ENCODE results near the gene ABCF2. TPM values are rescaled to one million over a fixed set of nuclear protein-coding genes. Genes with fewer than 3 reads are reported as not detected.

ABCF2 gene
- 26.1 TPM for total RNA-seq
- 18.9 TPM for polyA plus RNA-seq
- long read RNA-seq, donor 1: 0 reads
- long read RNA-seq, donor 2: 0 reads
- long read RNA-seq, donor 3, transcript ABCF2-201 (15 exons, 3,546 nt): major isoform, 9 of 9 reads
- long read RNA-seq, donor 3, partial matches to known transcripts: 0 of 9 reads
- long read RNA-seq, donor 3, other reads (novel, unspliced or antisense): 0 of 9 reads
- long read RNA-seq, donor 4, partial matches to known transcripts: 0 of 4 reads
- long read RNA-seq, donor 4, other reads (novel, unspliced or antisense): 0 of 4 reads
- long read RNA-seq, donor 5, partial matches to known transcripts: 0 of 4 reads
- long read RNA-seq, donor 5, other reads (novel, unspliced or antisense): 0 of 4 reads
- long read RNA-seq, donor 6, transcript ABCF2-201 (15 exons, 3,546 nt): major isoform, 6 of 6 reads
- long read RNA-seq, donor 6, partial matches to known transcripts: 0 of 6 reads
- long read RNA-seq, donor 6, other reads (novel, unspliced or antisense): 0 of 6 reads
- long read RNA-seq, donor 7, partial matches to known transcripts: 0 of 5 reads
- long read RNA-seq, donor 7, other reads (novel, unspliced or antisense): 0 of 5 reads
- long read RNA-seq, donor 8, partial matches to known transcripts: 0 of 3 reads
- long read RNA-seq, donor 8, other reads (novel, unspliced or antisense): 0 of 3 reads
- long read RNA-seq, donor 9, partial matches to known transcripts: 0 of 4 reads
- long read RNA-seq, donor 9, other reads (novel, unspliced or antisense): 0 of 4 reads
- long read RNA-seq, donor 10, partial matches to known transcripts: 0 of 1 reads
- long read RNA-seq, donor 10, other reads (novel, unspliced or antisense): 0 of 1 reads

DNA sequence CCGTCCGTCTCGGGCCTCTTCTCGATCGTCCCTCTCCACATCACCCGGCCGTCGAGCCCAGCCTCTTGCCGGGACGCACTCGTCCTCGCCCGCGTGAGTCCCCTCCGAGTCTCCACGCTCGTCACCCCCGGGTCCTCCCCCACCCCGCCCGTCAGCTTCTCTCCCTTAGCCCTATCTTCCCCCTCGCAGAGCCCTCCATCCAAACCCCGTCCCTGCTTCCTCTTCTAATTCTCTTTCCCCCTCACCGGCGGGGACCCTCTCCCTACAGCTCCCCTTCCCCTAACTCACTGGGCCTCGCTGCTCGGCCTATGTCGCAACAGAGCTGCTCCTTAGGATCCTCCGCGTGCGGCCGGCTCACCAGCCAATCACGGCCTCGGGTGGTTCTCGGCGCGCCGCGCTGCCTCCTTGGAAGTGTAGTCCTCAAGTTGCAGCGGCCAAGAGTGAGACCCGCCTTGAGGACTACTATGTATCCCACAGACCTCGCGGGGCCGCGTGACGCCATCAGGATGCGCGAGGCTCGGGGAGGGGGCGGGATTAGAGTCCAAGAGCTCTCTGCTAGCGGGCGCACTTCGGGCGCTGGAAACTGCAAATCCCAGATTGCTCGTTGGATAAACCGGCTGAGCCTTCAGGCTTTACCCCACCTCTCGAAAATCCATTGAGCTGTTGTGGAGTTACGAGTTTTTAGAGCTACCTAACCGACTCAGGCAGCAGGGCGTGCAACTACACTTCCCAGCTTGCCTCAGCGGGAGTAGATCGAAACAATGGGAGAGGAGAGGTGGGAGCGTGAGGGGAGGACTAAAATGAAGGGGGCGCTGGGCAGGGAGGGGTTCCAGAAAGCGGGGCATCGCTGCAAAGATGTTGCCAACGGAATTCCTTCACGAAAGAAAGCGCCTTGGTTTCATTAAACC is at the start of gene ABCF2:
Gene ABCF2 (minus strand): TSS at position 331 of the 908 bp plus-strand sequence. CDS start 747 bp downstream, outside the sequence.
- Histone ChIP-seq H3K27me3 (ENCODE audit: control insufficient read depth in 2 of 2, insufficient read depth in 1 of 2, low read length in 1 of 2) (no peaks in the 10 kb centered on the region), H3K4me1 (ENCODE audit: control insufficient read depth in 2 of 2, insufficient read depth in 2 of 2, low read length in 2 of 2) (peaks cover 11 to 26% of the 10 kb centered on the region in 2 donors), H3K27ac (ENCODE audit: low read depth in 1 of 2, low read length in 1 of 2) (peak within 1 kb of the TSS; percentile 83 to 84), H3K9me3 (ENCODE audit: control insufficient read depth in 2 of 2, insufficient read depth in 1 of 2, low read length in 1 of 2) (peaks cover 0 to under 1% of the 10 kb centered on the region in 2 donors), H3K36me3 (ENCODE audit: control insufficient read depth in 2 of 2, insufficient read depth in 2 of 2, low read length in 1 of 2) (peaks cover 25% of the 10 kb centered on the region in 2 donors), H3K4me3 (ENCODE audit: low read length in 2 of 2) (peak within 1 kb of the TSS; percentile 55 to 69)
- DNase-seq (ENCODE audit: low read depth in 6 of 9, low spot score in 9 of 9): peak; percentile 92 to 99 (median 96)
- under 1% methylated on average over 68 of the region's 68 CpGs for WGBS

DNA sequence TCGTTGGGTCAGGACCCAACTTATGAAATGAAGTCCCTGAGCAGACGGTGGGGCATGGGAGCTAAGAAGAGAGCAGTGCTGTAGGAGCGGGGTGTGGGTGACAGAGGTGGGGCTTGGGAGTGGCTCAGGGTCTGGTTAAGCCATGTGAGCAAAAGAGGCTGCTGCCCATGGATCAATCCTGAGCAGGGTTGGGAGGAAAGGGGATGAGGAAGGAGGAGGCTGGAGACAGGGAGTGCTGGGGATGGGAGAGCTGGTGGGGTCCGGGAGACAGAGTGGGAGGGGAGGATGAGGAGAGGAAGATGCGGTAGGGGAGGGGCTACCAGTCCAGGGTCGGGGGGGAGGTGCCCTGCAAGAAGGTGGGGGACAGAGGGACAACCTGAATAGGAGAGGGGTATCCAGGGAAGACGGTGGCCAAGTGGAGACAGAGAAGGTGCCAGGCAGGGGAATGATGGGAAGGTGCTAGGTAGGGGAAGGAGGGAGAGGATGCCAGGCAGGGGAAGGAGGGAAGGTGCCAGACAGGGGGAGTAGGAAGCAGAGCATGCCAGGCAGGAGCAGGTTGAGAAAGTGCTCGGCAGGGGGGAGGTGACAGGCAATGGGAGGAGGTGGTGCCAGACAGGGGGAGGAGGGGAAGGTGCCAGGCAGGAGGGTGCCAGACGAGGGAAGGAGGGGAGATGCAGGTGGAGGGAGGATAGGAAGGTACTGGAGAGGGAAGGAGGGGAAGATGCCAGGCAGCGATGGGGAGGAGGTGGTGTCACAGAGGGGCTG is 49.0 kb upstream of the ABCF2 start:
- H3K27ac ChIP-seq (ENCODE audit: low read depth in 1 of 2, low read length in 1 of 2): no peak overlapping the region

DNA sequence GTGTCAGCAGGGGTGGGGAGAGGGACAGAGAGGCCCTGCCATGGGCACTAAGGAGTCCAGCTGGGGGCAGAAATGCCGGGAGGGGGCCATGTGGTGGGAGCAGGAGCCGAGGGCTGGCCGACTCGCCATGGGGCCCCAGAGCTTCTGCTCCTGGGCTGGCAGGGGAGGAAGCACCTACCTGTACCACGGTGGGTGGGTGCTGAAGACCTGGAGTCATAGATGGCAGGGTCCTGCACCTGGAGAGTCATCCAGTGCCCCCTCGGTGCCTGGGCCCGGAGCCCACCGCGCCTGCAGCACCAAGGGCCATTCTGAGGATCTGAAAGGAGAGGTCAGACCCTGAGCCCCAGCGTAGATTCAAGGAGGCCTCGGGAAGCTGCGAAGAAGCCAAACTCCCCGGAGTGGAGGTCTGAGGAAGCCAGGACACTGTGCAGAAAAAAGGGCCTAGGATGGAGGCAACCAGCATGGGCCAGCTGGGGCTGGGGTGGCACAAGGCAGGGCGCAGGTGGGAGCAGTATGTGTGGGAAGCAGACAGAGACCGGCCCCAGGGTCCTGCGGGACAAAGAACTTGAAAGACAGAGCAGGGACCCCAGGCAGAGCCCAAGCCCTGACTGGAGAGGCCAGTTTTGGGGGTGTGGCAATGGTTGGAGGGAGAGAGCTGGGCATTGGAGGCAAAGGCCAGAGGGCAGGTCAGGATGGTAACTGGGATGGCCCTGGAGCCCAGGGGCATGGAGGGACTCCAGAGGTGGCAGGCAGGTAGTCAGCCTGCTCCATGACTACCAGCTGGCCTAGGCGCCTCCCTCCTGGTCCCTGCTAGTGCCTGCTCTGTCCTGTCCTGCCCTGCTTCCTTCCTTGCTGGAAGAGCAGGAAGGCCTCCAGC is 48.2 kb upstream of the ABCF2 start:
- WGBS: 90% methylated on average over 17 of the region's 17 CpGs
- Histone ChIP-seq H3K27me3 (ENCODE audit: control insufficient read depth in 2 of 2, insufficient read depth in 1 of 2, low read length in 1 of 2) (peaks cover 0 to 54% of the 10 kb centered on the region in 2 donors), H3K9me3 (ENCODE audit: control insufficient read depth in 2 of 2, insufficient read depth in 1 of 2, low read length in 1 of 2) (peaks cover 0 to 5% of the 10 kb centered on the region in 2 donors), H3K36me3 (ENCODE audit: control insufficient read depth in 2 of 2, insufficient read depth in 2 of 2, low read length in 1 of 2) (no peaks in the 10 kb centered on the region), H3K27ac (ENCODE audit: low read depth in 1 of 2, low read length in 1 of 2) (no peak overlapping the region), H3K4me1 (ENCODE audit: control insufficient read depth in 2 of 2, insufficient read depth in 2 of 2, low read length in 2 of 2) (peaks cover 7 to 22% of the 10 kb centered on the region in 2 donors), H3K4me3 (ENCODE audit: low read length in 2 of 2) (no peak overlapping the region)
- no peak for DNase-seq (ENCODE audit: low read depth in 6 of 9, low spot score in 9 of 9)

More for the DNA sequence above, 49.0 kb upstream of the ABCF2 start:
- H3K4me1 ChIP-seq (ENCODE audit: control insufficient read depth in 2 of 2, insufficient read depth in 2 of 2, low read length in 2 of 2): peaks cover 7 to 22% of the 10 kb centered on the region in 2 donors
- H3K27me3 ChIP-seq (ENCODE audit: control insufficient read depth in 2 of 2, insufficient read depth in 1 of 2, low read length in 1 of 2): peaks cover 0 to 56% of the 10 kb centered on the region in 2 donors
- no peaks in the 10 kb centered on the region for H3K36me3 ChIP-seq (ENCODE audit: control insufficient read depth in 2 of 2, insufficient read depth in 2 of 2, low read length in 1 of 2)
- no peak for DNase-seq (ENCODE audit: low read depth in 6 of 9, low spot score in 9 of 9)
- peaks cover 0 to 5% of the 10 kb centered on the region in 2 donors for H3K9me3 ChIP-seq (ENCODE audit: control insufficient read depth in 2 of 2, insufficient read depth in 1 of 2, low read length in 1 of 2)
- WGBS: 54% methylated on average over 10 of the region's 10 CpGs
- H3K4me3 ChIP-seq (ENCODE audit: low read length in 2 of 2): no peak overlapping the region

DNA sequence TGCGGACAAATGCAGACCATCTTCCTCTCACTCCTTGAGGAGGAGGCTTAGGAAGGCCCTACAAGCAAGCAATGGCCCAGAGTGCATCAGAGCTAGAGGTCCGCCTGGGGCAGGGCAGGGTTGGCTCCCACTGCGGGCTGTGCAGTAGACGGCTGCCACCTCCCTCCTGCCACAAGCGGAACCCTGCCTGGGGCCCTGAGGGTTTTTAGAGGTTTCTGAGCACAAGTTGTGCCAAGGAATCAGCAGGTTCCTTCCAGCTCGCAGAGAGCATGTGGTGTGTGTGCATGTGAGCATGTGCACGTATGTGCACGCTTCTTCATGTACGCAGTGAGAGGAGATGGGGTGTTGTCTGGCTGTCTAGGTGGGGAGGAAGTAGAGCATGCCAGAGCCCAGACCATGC is 47.4 kb upstream of the ABCF2 start:
- peaks cover 0 to 5% of the 10 kb centered on the region in 2 donors for H3K9me3 ChIP-seq (ENCODE audit: control insufficient read depth in 2 of 2, insufficient read depth in 1 of 2, low read length in 1 of 2)
- WGBS: 83% methylated on average over 9 of the region's 9 CpGs
- DNase-seq (ENCODE audit: low read depth in 6 of 9, low spot score in 9 of 9): no peak
- no peak overlapping the region for H3K4me3 ChIP-seq (ENCODE audit: low read length in 2 of 2)
- H3K27me3 ChIP-seq (ENCODE audit: control insufficient read depth in 2 of 2, insufficient read depth in 1 of 2, low read length in 1 of 2): peaks cover 0 to 51% of the 10 kb centered on the region in 2 donors
- no peak overlapping the region for H3K27ac ChIP-seq (ENCODE audit: low read depth in 1 of 2, low read length in 1 of 2)
- no peaks in the 10 kb centered on the region for H3K36me3 ChIP-seq (ENCODE audit: control insufficient read depth in 2 of 2, insufficient read depth in 2 of 2, low read length in 1 of 2)
- H3K4me1 ChIP-seq (ENCODE audit: control insufficient read depth in 2 of 2, insufficient read depth in 2 of 2, low read length in 2 of 2): peaks cover 7 to 22% of the 10 kb centered on the region in 2 donors

DNA sequence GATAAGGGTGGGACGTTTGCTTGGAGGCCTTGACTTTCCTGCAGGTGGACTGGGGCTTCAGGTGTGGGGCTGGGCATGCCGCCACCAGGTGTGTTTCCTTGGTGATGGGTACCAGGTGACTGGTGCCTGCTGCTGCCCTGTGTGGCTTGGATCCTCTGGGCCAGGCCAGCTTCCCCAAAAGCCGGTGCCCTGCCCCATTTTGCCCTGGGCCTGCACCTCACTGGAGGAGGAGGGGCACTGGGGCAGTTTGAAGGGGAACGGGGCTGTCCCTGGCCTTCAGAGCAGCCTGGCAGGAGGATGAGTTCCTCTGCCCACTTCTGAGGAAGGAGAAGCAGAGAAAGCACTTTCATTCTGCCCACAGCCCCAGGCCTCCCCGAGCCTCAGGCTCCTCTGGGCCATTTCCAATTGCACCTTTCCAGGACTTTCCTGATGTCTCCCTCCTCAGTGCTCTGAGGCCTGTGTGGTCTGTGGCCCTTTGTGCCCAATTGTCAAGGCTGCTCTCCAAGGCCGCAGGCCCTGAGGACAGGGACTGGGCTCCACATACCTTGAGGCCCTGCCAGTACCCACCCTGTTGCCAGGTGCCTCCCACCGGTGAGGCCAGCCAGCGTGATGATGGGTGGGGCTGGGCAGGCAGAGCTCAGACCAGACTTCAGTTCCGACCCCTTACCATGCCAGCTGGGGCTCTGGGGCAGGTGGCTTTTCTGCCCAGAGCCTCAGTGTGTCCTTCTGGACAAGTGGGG is 46.8 kb upstream of the ABCF2 start:
- 81% methylated on average over 9 of the region's 9 CpGs for WGBS
- Histone ChIP-seq H3K27ac (ENCODE audit: low read depth in 1 of 2, low read length in 1 of 2) (no peak overlapping the region), H3K9me3 (ENCODE audit: control insufficient read depth in 2 of 2, insufficient read depth in 1 of 2, low read length in 1 of 2) (peaks cover 0 to 5% of the 10 kb centered on the region in 2 donors), H3K4me1 (ENCODE audit: control insufficient read depth in 2 of 2, insufficient read depth in 2 of 2, low read length in 2 of 2) (peaks cover 7 to 22% of the 10 kb centered on the region in 2 donors), H3K4me3 (ENCODE audit: low read length in 2 of 2) (no peak overlapping the region), H3K27me3 (ENCODE audit: control insufficient read depth in 2 of 2, insufficient read depth in 1 of 2, low read length in 1 of 2) (peaks cover 0 to 48% of the 10 kb centered on the region in 2 donors), H3K36me3 (ENCODE audit: control insufficient read depth in 2 of 2, insufficient read depth in 2 of 2, low read length in 1 of 2) (no peaks in the 10 kb centered on the region)
- no peak for DNase-seq (ENCODE audit: low read depth in 6 of 9, low spot score in 9 of 9)

DNA sequence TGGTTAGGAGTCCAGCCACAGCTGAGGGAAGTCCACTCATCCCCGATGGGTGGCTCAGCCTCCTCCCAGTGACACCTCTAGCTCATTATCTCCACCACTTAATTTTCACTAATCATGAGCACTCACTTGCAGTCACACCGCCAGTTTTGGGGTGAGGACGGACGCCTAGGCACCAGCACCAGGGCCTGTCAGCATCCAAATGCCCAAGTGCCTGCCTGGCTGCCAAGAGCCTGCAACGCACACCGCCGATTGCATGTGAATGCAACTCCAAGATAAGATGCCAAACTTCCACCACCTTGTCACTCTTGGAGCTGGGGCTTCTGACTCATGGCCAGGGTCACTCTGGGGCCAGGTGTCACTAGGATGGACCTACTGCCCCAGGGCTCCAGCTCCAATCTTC is 45.9 kb upstream of the ABCF2 start:
- H3K27me3 ChIP-seq (ENCODE audit: control insufficient read depth in 2 of 2, insufficient read depth in 1 of 2, low read length in 1 of 2): peaks cover 0 to 44% of the 10 kb centered on the region in 2 donors
- H3K4me1 ChIP-seq (ENCODE audit: control insufficient read depth in 2 of 2, insufficient read depth in 2 of 2, low read length in 2 of 2): peaks cover 7 to 22% of the 10 kb centered on the region in 2 donors
- WGBS: 97% methylated on average over 7 of the region's 7 CpGs
- no peak overlapping the region for H3K4me3 ChIP-seq (ENCODE audit: low read length in 2 of 2)
- H3K36me3 ChIP-seq (ENCODE audit: control insufficient read depth in 2 of 2, insufficient read depth in 2 of 2, low read length in 1 of 2): no peaks in the 10 kb centered on the region
- DNase-seq (ENCODE audit: low read depth in 6 of 9, low spot score in 9 of 9): no peak
- no peak overlapping the region for H3K27ac ChIP-seq (ENCODE audit: low read depth in 1 of 2, low read length in 1 of 2)
- peaks cover 0 to 5% of the 10 kb centered on the region in 2 donors for H3K9me3 ChIP-seq (ENCODE audit: control insufficient read depth in 2 of 2, insufficient read depth in 1 of 2, low read length in 1 of 2)

DNA sequence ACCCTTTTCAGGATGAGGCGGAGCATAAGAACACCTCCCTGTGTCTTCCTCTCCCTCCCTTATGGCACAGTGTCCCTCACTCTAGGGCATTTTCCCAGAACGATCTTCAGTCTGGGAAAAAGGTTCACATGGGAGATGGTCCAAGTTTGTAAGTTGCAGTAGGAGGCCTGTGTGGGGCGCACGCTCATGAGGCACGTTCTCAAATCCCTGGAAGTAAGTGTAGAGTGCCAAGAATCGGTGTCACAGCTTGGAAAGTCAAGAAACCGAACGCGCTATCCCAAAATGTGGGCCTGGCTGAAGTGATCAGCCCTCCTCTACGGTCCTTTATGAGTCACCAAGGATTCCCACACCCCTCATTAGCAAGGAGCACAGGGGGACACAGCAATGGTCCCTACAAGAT is 45.4 kb upstream of the ABCF2 start:
- 94% methylated on average over 10 of the region's 10 CpGs for WGBS
- H3K27ac ChIP-seq (ENCODE audit: low read depth in 1 of 2, low read length in 1 of 2): peak overlapping the region in 1 of 2 donors; percentile 21
- H3K36me3 ChIP-seq (ENCODE audit: control insufficient read depth in 2 of 2, insufficient read depth in 2 of 2, low read length in 1 of 2): no peaks in the 10 kb centered on the region
- H3K4me3 ChIP-seq (ENCODE audit: low read length in 2 of 2): no peak overlapping the region
- no peak for DNase-seq (ENCODE audit: low read depth in 6 of 9, low spot score in 9 of 9)
- peaks cover 0 to 5% of the 10 kb centered on the region in 2 donors for H3K9me3 ChIP-seq (ENCODE audit: control insufficient read depth in 2 of 2, insufficient read depth in 1 of 2, low read length in 1 of 2)
- peaks cover 0 to 41% of the 10 kb centered on the region in 2 donors for H3K27me3 ChIP-seq (ENCODE audit: control insufficient read depth in 2 of 2, insufficient read depth in 1 of 2, low read length in 1 of 2)
- H3K4me1 ChIP-seq (ENCODE audit: control insufficient read depth in 2 of 2, insufficient read depth in 2 of 2, low read length in 2 of 2): peaks cover 7 to 22% of the 10 kb centered on the region in 2 donors

All from thymus (tissue), 14 donors.